Memory B cell (primary cell): ENCODE data around the gene CHD1.

ENCODE experiments used
- ATAC-seq: fragments of 150-1000 bp; cut with Tn5 transposase; 2 replicates; pipeline ENCODE4 v1.10.0; 2021; ENCODE audit warnings: low read depth, mild to moderate bottlenecking, moderate library complexity
- DNase-seq, 2 donors: peaks; one replicate each; pipeline ENCODE4 v3.0.0; 2022; ENCODE audit warnings: low spot score in 2 of 2
- H3K27ac Mint-ChIP-seq: one replicate; pipeline ENCODE4 v1.8.0; 2022; ENCODE audit warnings: mild to moderate bottlenecking, moderate library complexity, mixed read lengths
- H3K27me3 Mint-ChIP-seq: one replicate; pipeline ENCODE4 v1.8.0; 2022; ENCODE audit warnings: mixed read lengths
- H3K36me3 Mint-ChIP-seq: one replicate; pipeline ENCODE4 v1.8.0; 2022; ENCODE audit warnings: mild to moderate bottlenecking, mixed read lengths
- H3K4me1 Mint-ChIP-seq: one replicate; pipeline ENCODE4 v1.8.0; 2022; ENCODE audit warnings: mixed read lengths
- H3K4me3 Mint-ChIP-seq: one replicate; pipeline ENCODE4 v1.8.0; 2022; ENCODE audit warnings: mild to moderate bottlenecking, moderate library complexity, mixed read lengths
- H3K9me3 Mint-ChIP-seq: one replicate; pipeline ENCODE4 v1.8.0; 2022; ENCODE audit warnings: mixed read lengths

The CHD1 gene

GRCh38 chr5:98902733-98903132 lies 26.1 kb downstream of the CHD1 start:
- DNase-seq: no peak
- Mint-ChIP-seq H3K4me3 (no peak overlapping the region), H3K9me3 (no peaks in the 10 kb centered on the region), H3K27ac (no peak overlapping the region), H3K4me1 (peaks cover 7% of the 10 kb centered on the region), H3K27me3 (no peaks in the 10 kb centered on the region), H3K36me3 (peaks cover 20% of the 10 kb centered on the region)
- ATAC-seq: no peak

- Mint-ChIP-seq H3K4me1 (no peaks in the 10 kb centered on the region), H3K36me3 (peaks cover 24% of the 10 kb centered on the region), H3K27ac (no peak overlapping the region), H3K27me3 (no peaks in the 10 kb centered on the region), H3K9me3 (no peaks in the 10 kb centered on the region), H3K4me3 (no peak overlapping the region)
- ATAC-seq (no peak), DNase-seq (no peak)
These were observed 29.4 kb downstream of the CHD1 start for GRCh38 chr5:98899456-98899855.

- H3K27ac Mint-ChIP-seq: no peak overlapping the region
- no peak for ATAC-seq
- H3K4me3 Mint-ChIP-seq: no peak overlapping the region
These were observed 30.1 kb downstream of the CHD1 start for GRCh38 chr5:98898743-98899142.

GRCh38 chr5:98891591-98891990 lies 37.2 kb downstream of the CHD1 start:
- Mint-ChIP-seq H3K4me1 (no peaks in the 10 kb centered on the region), H3K27ac (no peak overlapping the region), H3K27me3 (no peaks in the 10 kb centered on the region), H3K4me3 (no peak overlapping the region), H3K9me3 (no peaks in the 10 kb centered on the region), H3K36me3 (peaks cover 7% of the 10 kb centered on the region)
- DNase-seq (no peak), ATAC-seq (no peak)

More at GRCh38 chr5:98898743-98899142, 30.1 kb downstream of the CHD1 start:
- Mint-ChIP-seq H3K27me3 (no peaks in the 10 kb centered on the region), H3K9me3 (no peaks in the 10 kb centered on the region), H3K36me3 (peaks cover 24% of the 10 kb centered on the region), H3K4me1 (no peaks in the 10 kb centered on the region)
- DNase-seq: no peak

GRCh38 chr5:98880598-98880997 lies 48.2 kb downstream of the CHD1 start:
- ATAC-seq: no peak
- H3K4me3 Mint-ChIP-seq: no peak overlapping the region
- H3K27ac Mint-ChIP-seq: peak overlapping the region; percentile 68
- no peaks in the 10 kb centered on the region for H3K9me3 Mint-ChIP-seq
- peaks cover 5% of the 10 kb centered on the region for H3K4me1 Mint-ChIP-seq
- H3K27me3 Mint-ChIP-seq: no peaks in the 10 kb centered on the region
- DNase-seq: no peak
- peaks cover 32% of the 10 kb centered on the region for H3K36me3 Mint-ChIP-seq

- no peaks in the 10 kb centered on the region for H3K27me3 Mint-ChIP-seq
- ATAC-seq: no peak
These were observed 48.7 kb downstream of the CHD1 start for GRCh38 chr5:98880151-98880550.

GRCh38 chr5:98877600-98877999 lies 51.2 kb downstream of the CHD1 start:
- Mint-ChIP-seq H3K27me3 (no peaks in the 10 kb centered on the region), H3K27ac (peak overlapping the region; percentile 71), H3K4me1 (peaks cover 5% of the 10 kb centered on the region), H3K9me3 (no peaks in the 10 kb centered on the region), H3K36me3 (peaks cover 29% of the 10 kb centered on the region), H3K4me3 (no peak overlapping the region)
- DNase-seq (no peak), ATAC-seq (no peak)

More at GRCh38 chr5:98880151-98880550, 48.7 kb downstream of the CHD1 start:
- no peaks in the 10 kb centered on the region for H3K9me3 Mint-ChIP-seq
- no peak overlapping the region for H3K4me3 Mint-ChIP-seq
- peaks cover 5% of the 10 kb centered on the region for H3K4me1 Mint-ChIP-seq
- no peak overlapping the region for H3K27ac Mint-ChIP-seq
- DNase-seq: no peak
- H3K36me3 Mint-ChIP-seq: peaks cover 32% of the 10 kb centered on the region

- ATAC-seq (no peak), DNase-seq (no peak)
- no peaks in the 10 kb centered on the region for H3K27me3 Mint-ChIP-seq
- no peaks in the 10 kb centered on the region for H3K9me3 Mint-ChIP-seq
- no peak overlapping the region for H3K27ac Mint-ChIP-seq
- H3K36me3 Mint-ChIP-seq: peaks cover 21% of the 10 kb centered on the region
- no peak overlapping the region for H3K4me3 Mint-ChIP-seq
- peaks cover under 1% of the 10 kb centered on the region for H3K4me1 Mint-ChIP-seq
These were observed 56.1 kb downstream of the CHD1 start for GRCh38 chr5:98872674-98873073.

- no peak for ATAC-seq
- Mint-ChIP-seq H3K27ac (peak overlapping the region; percentile 15), H3K4me1 (no peaks in the 10 kb centered on the region), H3K27me3 (no peaks in the 10 kb centered on the region), H3K4me3 (no peak overlapping the region), H3K9me3 (no peaks in the 10 kb centered on the region), H3K36me3 (peaks cover 25% of the 10 kb centered on the region)
- no peak for DNase-seq
These were observed 63.1 kb downstream of the CHD1 start for GRCh38 chr5:98865690-98866089.

GRCh38 chr5:98847054-98847453 lies 81.8 kb downstream of the CHD1 start:
- Mint-ChIP-seq H3K4me3 (no peak overlapping the region), H3K27ac (no peak overlapping the region), H3K4me1 (no peaks in the 10 kb centered on the region), H3K9me3 (peaks cover 1% of the 10 kb centered on the region), H3K27me3 (no peaks in the 10 kb centered on the region), H3K36me3 (no peaks in the 10 kb centered on the region)
- DNase-seq: no peak
- no peak for ATAC-seq

GRCh38 chr5:98846520-98846919 lies 82.3 kb downstream of the CHD1 start:
- H3K36me3 Mint-ChIP-seq: no peaks in the 10 kb centered on the region
- H3K27me3 Mint-ChIP-seq: no peaks in the 10 kb centered on the region
- H3K4me3 Mint-ChIP-seq: no peak overlapping the region
- peaks cover 1% of the 10 kb centered on the region for H3K9me3 Mint-ChIP-seq
- H3K27ac Mint-ChIP-seq: no peak overlapping the region
- H3K4me1 Mint-ChIP-seq: no peaks in the 10 kb centered on the region
- ATAC-seq (no peak), DNase-seq (no peak)

GRCh38 chr5:98845878-98846277 lies 82.9 kb downstream of the CHD1 start:
- Mint-ChIP-seq H3K36me3 (no peaks in the 10 kb centered on the region), H3K4me3 (no peak overlapping the region), H3K4me1 (no peaks in the 10 kb centered on the region), H3K27me3 (no peaks in the 10 kb centered on the region), H3K27ac (no peak overlapping the region), H3K9me3 (peaks cover 1% of the 10 kb centered on the region)
- no peak for DNase-seq
- no peak for ATAC-seq

GRCh38 chr5:98844865-98845264 lies 83.9 kb downstream of the CHD1 start:
- ATAC-seq: no peak
- H3K4me1 Mint-ChIP-seq: no peaks in the 10 kb centered on the region
- no peak for DNase-seq
- H3K27ac Mint-ChIP-seq: no peak overlapping the region
- H3K4me3 Mint-ChIP-seq: no peak overlapping the region
- no peaks in the 10 kb centered on the region for H3K36me3 Mint-ChIP-seq
- H3K27me3 Mint-ChIP-seq: no peaks in the 10 kb centered on the region
- peaks cover 1% of the 10 kb centered on the region for H3K9me3 Mint-ChIP-seq

GRCh38 chr5:98843481-98843880 lies 85.3 kb downstream of the CHD1 start:
- Mint-ChIP-seq H3K27ac (no peak overlapping the region), H3K9me3 (peaks cover 1% of the 10 kb centered on the region), H3K4me1 (no peaks in the 10 kb centered on the region), H3K36me3 (no peaks in the 10 kb centered on the region), H3K27me3 (no peaks in the 10 kb centered on the region), H3K4me3 (no peak overlapping the region)
- DNase-seq (no peak), ATAC-seq (no peak)

- Mint-ChIP-seq H3K27me3 (no peaks in the 10 kb centered on the region), H3K27ac (no peak overlapping the region), H3K36me3 (no peaks in the 10 kb centered on the region), H3K4me3 (no peak overlapping the region), H3K4me1 (no peaks in the 10 kb centered on the region), H3K9me3 (peaks cover 1% of the 10 kb centered on the region)
- ATAC-seq (no peak), DNase-seq (no peak)
These were observed 87.9 kb downstream of the CHD1 start for GRCh38 chr5:98840946-98841345.
